Upper lobe of right lung (tissue), 1 donor: ENCODE measurements around the gene PGS1. TPM values are rescaled to one million over a fixed set of nuclear protein-coding genes. Genes with fewer than 3 reads are reported as not detected.

Experiments used
- ATAC-seq: fragments of 200-7000 bp; cut with Tn5 transposase; one replicate; pipeline ENCODE4 v1.9.1; 2020; ENCODE audit warnings: mild to moderate bottlenecking, moderate library complexity
- DNase-seq: peaks from one replicate; pipeline ENCODE4 v3.0.0-alpha.2; 2020
- H3K27ac ChIP-seq: fragments of 200-600 bp; one replicate; pipeline ENCODE4 v1.8.0; 2022
- H3K27me3 ChIP-seq: fragments of 200-600 bp; one replicate; pipeline ENCODE4 v1.8.0; 2022; ENCODE audit warnings: mild to moderate bottlenecking
- H3K36me3 ChIP-seq: fragments of 200-600 bp; one replicate; pipeline ENCODE4 v1.8.0; 2022
- H3K4me1 ChIP-seq: fragments of 200-600 bp; one replicate; pipeline ENCODE4 v1.8.0; 2022
- H3K4me3 ChIP-seq: fragments of 200-600 bp; one replicate; pipeline ENCODE4 v1.8.0; 2022; ENCODE audit warnings: mild to moderate bottlenecking
- H3K9me3 ChIP-seq: fragments of 200-600 bp; one replicate; pipeline ENCODE4 v1.8.0; 2022
- CTCF ChIP-seq: fragments of 200-600 bp; IDR thresholded peaks from one replicate; pipeline ENCODE4 v1.8.0; 2022; ENCODE audit warnings: antibody characterized with exemption
- intact Hi-C: fragments of 100-400 bp; cut with DNase I; formaldehyde crosslinking; loops from one replicate; pipeline ENCODE4 v1.11.0; 2022
- total RNA-seq: library from RNA; stranded (reverse); fragmentation: NEBNext Ultra II Directional; extraction: Animal tissue kit (Norgen Biotek cat#: 25700); gene quantifications from one replicate; pipeline ENCODE4 v1.2.1, GENCODE V29; 2021
- donor health status: DM: no; HTN: yes; CAD: no; lungs with severe emphysema.

The PGS1 gene
- total RNA-seq, 1 donor from 2014 or later, result 95.5 TPM

GRCh38 chr17:78357177-78357586 lies 21.3 kb upstream of the PGS1 start:
- no peaks in the 10 kb centered on the region for H3K27me3 ChIP-seq
- intact Hi-C loops, result no loop called here
- ATAC-seq (no peak), DNase-seq (peak; percentile 78)
- no peak for TF ChIP-seq CTCF
- H3K4me3 ChIP-seq, result peak overlapping the region; percentile 72
- peak overlapping the region; percentile 93 for H3K27ac ChIP-seq
- H3K4me1 ChIP-seq, result peaks cover 70% of the 10 kb centered on the region
- peaks cover 32% of the 10 kb centered on the region for H3K36me3 ChIP-seq
- no peaks in the 10 kb centered on the region for H3K9me3 ChIP-seq

GRCh38 chr17:78357672-78358537 lies 20.5 kb upstream of the PGS1 start:
- H3K9me3 ChIP-seq, result no peaks in the 10 kb centered on the region
- DNase-seq (no peak), ATAC-seq (no peak)
- peaks cover 32% of the 10 kb centered on the region for H3K36me3 ChIP-seq
- no peaks in the 10 kb centered on the region for H3K27me3 ChIP-seq
- H3K27ac ChIP-seq, result peak overlapping the region; percentile 93
- intact Hi-C loops, result no loop called here
- H3K4me1 ChIP-seq, result peaks cover 65% of the 10 kb centered on the region
- TF ChIP-seq CTCF, result no peak
- peak overlapping the region; percentile 72 for H3K4me3 ChIP-seq

- intact Hi-C loops, result no loop called here
- DNase-seq, result no peak
- Histone ChIP-seq H3K4me3 (peak overlapping the region; percentile 72), H3K9me3 (no peaks in the 10 kb centered on the region), H3K27me3 (no peaks in the 10 kb centered on the region), H3K36me3 (peaks cover 32% of the 10 kb centered on the region), H3K4me1 (peaks cover 58% of the 10 kb centered on the region), H3K27ac (peak overlapping the region; percentile 93)
- no peak for ATAC-seq
- no peak for TF ChIP-seq CTCF
Measured at GRCh38 chr17:78358538-78359320, 19.7 kb upstream of the PGS1 start.

- intact Hi-C loops, result no loop called here
- peaks cover 51% of the 10 kb centered on the region for H3K4me1 ChIP-seq
Measured at GRCh38 chr17:78359321-78359996, 19.0 kb upstream of the PGS1 start.

More at GRCh38 chr17:78359321-78359996, 19.0 kb upstream of the PGS1 start:
- TF ChIP-seq CTCF, result no peak
- Histone ChIP-seq H3K36me3 (peaks cover 32% of the 10 kb centered on the region), H3K27me3 (no peaks in the 10 kb centered on the region), H3K27ac (peak overlapping the region; percentile 93), H3K4me3 (peak overlapping the region; percentile 72), H3K9me3 (no peaks in the 10 kb centered on the region)
- ATAC-seq (peak; percentile 1), DNase-seq (no peak)
